Activated naive CD4-positive, alpha-beta T cell treated with anti-CD3 and anti-CD28 coated beads for 36 hours (primary cell): ENCODE data around the gene ANKRD13B. TPM values are rescaled to one million over a fixed set of nuclear protein-coding genes. Genes with fewer than 3 reads are reported as not detected.

ENCODE experiments used
- CTCF ChIA-PET: fragments of 350-600 bp; sonication (Branson Sonifier 250); formaldehyde crosslinking; loops from one replicate; lab custom pipeline; 2021; ENCODE audit warnings: antibody characterized with exemption; lab: Charles Lee
- DNase-seq: peaks from one replicate; pipeline ENCODE4 v3.0.0-alpha.2; 2020
- H3K27ac Mint-ChIP-seq: one replicate; pipeline ENCODE4 v1.8.0; 2021; ENCODE audit warnings: mild to moderate bottlenecking, mixed read lengths
- H3K27me3 Mint-ChIP-seq: one replicate; pipeline ENCODE4 v1.8.0; 2021; ENCODE audit warnings: low read depth, mixed read lengths
- H3K36me3 Mint-ChIP-seq: one replicate; pipeline ENCODE4 v1.8.0; 2021; ENCODE audit warnings: low read depth, mixed read lengths
- H3K4me1 Mint-ChIP-seq: one replicate; pipeline ENCODE4 v1.8.0; 2021; ENCODE audit warnings: low read depth, mixed read lengths
- H3K4me3 Mint-ChIP-seq: one replicate; pipeline ENCODE4 v1.8.0; 2021; ENCODE audit warnings: mild to moderate bottlenecking, moderate library complexity, mixed read lengths
- H3K9me3 Mint-ChIP-seq: one replicate; pipeline ENCODE4 v1.8.0; 2021; ENCODE audit warnings: mixed read lengths
- intact Hi-C: fragments of 100-400 bp; cut with micrococcal nuclease; formaldehyde crosslinking; loops from one replicate; pipeline ENCODE4 v1.15.1; 2023
- total RNA-seq, 2 experiments: library from RNA; stranded (reverse); gene quantifications; one replicate each; pipeline ENCODE4 v1.2.3, GENCODE V29; 2021

The ANKRD13B gene
- total RNA-seq, 2 experiments from 2014 or later: 14.1 to 14.6 TPM

DNA sequence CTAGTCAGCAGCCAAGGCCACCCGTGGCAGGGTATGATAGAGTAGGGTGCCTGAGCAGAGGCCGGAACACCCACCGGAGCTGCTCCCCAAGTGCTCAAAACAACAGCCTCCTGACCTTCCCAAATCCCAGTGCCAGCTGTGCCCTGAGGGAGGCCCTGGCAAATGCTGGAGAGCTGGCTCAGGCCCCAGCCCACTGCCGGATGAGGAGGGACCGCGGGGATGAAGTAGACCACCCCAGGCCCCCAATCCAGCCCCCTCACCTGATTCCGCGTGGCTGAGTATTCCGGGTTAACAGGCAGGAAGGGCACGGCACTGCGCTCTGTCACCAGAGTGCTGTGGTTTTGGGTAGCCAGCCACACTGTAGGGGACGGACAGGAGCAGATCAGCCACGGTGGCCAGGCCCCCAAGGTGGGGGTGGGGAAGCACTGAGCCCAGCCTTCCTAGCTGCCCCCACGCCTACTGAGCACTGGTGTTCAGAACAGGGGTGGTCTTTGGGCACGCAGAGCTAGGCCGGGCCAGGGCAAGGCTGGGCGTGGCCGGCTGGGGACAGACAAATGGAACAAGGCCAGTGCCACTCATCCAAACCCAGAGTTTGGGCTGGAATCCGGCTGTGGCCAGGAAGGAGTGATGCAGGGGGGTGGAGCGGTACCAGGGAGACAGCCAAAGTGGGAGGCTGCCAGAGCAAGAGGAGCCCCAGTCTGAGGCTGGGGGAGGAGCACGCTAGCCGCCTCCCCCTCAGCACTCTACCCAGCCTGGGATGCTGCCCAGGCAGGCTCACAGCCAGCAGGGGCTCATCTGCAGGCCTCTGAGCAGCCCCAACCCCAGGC, 15.3 kb upstream of the ANKRD13B start:
- CTCF ChIA-PET: interaction anchor here (0.8 to 7.7 kb wide), 6 partner anchors 8 to 208 kb away, joined by 3 to 56 read pairs (median 17); partner anchors contain the start of gene ANKRD13B
- no peak for DNase-seq
- Mint-ChIP-seq H3K4me3 (no peak overlapping the region), H3K27ac (no peak overlapping the region), H3K27me3 (no peaks in the 10 kb centered on the region), H3K36me3 (peaks cover 28% of the 10 kb centered on the region), H3K9me3 (peaks cover 2% of the 10 kb centered on the region), H3K4me1 (peaks cover 16% of the 10 kb centered on the region)
- intact Hi-C loops: no loop called here

DNA sequence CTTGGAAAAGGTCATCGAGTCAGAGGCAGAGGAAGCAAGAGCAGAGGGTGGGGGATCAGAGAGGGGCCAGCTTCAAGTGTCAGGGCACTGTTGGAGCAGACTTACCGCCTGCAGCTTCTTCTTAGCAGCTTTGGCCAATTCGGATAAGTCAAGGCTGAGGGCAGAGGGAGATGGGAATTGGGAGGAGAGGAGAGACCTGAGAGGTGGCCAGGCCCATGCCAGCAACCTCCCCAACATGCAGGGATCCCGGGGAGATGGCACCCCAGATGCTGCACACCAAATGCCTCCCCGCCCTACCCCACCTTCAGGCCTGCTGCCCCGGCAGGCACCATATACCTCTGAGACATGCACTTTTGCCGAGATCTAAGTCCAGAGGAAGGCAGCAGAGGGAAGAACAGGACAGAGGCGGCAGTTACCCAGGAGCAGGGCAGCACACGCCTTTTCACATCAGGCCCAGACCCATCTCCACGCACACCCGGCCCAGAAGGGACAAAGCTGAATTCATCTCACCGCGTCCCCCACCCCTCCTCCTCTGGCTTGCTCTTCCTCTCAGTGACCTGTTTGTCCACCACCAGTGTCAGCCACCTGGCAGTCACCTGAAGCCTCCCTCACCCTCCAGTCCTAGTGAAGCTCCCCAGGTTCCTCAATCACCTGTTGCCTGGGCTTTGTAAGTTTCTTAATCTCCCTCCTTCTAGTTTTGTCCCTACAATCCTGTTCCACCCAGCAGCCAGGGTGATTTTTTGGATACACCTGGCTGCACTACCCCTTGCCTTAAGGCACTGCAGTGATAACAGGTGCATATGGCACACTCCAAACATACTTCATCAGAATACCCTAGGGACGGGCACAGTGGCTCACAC, 14.1 kb upstream of the ANKRD13B start:
- Mint-ChIP-seq H3K27ac (no peak overlapping the region), H3K9me3 (peaks cover 2% of the 10 kb centered on the region), H3K36me3 (peaks cover 26% of the 10 kb centered on the region), H3K4me3 (no peak overlapping the region), H3K4me1 (peaks cover 16% of the 10 kb centered on the region), H3K27me3 (no peaks in the 10 kb centered on the region)
- intact Hi-C loops: no loop called here
- CTCF ChIA-PET: interaction anchor here (0.6 to 7.7 kb wide), 11 partner anchors 9 to 633 kb away, joined by 3 to 56 read pairs (median 3); partner anchors contain the start of genes ANKRD13B and TP53I13
- no peak for DNase-seq

DNA sequence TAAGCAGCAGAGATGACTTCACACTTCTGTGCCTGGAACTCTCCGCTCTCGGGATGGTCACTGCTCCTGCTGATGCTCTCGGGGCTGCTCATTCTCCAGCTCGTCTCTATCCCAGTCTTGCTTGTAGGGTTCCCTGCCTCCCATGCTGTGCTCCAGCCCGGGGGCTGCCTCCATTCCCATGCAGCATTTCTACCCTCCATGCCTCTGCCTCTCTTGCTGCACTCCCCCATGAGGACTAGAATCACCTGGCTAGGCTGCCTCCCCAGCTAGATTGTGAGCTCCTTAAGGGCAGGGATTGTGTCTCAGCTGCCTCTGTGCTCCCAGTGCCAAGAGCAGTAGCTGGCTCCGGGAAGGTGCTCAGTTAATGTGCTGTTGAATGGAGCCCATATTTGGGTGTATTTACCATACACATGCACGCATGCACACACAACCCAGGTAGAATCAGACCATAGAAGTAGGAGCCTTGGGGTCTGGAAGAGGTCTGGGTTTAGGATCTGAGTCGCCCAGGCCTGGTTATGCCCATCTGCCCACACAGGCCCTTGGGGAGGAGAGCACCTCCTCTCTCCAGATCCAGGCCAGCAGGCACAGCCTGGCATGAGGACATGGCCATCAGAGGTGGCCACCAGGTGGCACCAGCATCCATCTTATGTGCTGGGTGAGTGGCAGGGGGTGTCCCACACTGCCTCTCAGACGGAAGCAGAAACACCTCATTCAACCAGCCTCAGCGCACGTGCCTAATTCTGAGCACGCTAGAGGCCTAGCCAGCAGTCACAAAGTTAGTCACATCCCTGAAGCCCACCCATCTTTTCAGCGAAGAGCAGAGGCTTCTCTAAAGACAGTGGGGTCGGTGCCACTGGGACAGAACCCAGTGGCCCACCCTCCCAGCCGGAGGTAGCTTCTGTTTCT, 12.8 kb upstream of the ANKRD13B start:
- no peak overlapping the region for H3K4me3 Mint-ChIP-seq

DNA sequence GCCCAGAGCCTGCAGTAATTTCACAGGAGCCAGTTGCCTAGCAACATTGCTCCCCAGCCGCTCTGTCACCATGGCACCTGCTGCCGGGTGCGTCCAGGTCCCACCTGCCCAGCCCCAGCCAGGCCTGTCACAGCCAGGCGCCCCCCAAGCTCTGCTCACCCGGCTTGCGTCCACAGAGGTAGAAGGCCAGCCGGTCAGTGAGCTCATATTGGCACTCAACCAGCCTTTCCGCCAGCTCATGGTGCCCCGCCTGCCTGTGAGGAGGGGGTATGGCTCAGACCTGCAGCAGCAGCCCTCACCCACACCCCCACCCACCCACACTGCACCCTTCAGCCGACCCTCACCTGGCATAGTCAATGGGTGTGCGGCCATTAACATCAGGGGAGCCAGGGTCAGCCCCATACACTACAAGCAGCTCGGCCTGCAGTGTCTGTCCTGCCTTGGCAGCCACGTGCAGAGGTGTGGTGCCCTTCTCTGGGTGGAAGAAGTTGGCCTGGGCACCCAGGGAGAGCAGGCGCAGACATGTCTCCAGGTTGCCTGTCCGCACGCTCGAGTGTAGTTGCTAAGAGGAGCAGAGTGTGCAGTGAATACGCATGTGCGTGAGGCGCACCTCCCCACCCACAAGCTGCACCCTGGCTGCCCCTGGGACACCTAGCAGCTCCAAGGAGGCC, 11.2 kb upstream of the ANKRD13B start:
- H3K4me1 Mint-ChIP-seq: peaks cover 38% of the 10 kb centered on the region
- H3K36me3 Mint-ChIP-seq: peaks cover 26% of the 10 kb centered on the region
- no peak overlapping the region for H3K4me3 Mint-ChIP-seq
- CTCF ChIA-PET: interaction anchor here (1.0 to 7.7 kb wide), 9 partner anchors 9 to 438 kb away, joined by 3 to 56 read pairs (median 6); partner anchors contain the start of gene ANKRD13B
- H3K9me3 Mint-ChIP-seq: peaks cover 2% of the 10 kb centered on the region
- DNase-seq: no peak
- H3K27me3 Mint-ChIP-seq: no peaks in the 10 kb centered on the region
- intact Hi-C loops: no loop called here
- H3K27ac Mint-ChIP-seq: no peak overlapping the region

More for the DNA sequence above, 12.8 kb upstream of the ANKRD13B start:
- DNase-seq: peak; percentile 96
- intact Hi-C loops: loop anchor here (1.0 kb wide), 7 partner anchors 11 to 513 kb away; partner anchors contain the start of gene SSH2
- H3K36me3 Mint-ChIP-seq: peaks cover 26% of the 10 kb centered on the region
- CTCF ChIA-PET: interaction anchor here (0.6 to 7.7 kb wide), 16 partner anchors 8 to 351 kb away, joined by 3 to 56 read pairs (median 3); partner anchors contain the start of genes ANKRD13B and TP53I13
- H3K9me3 Mint-ChIP-seq: peaks cover 2% of the 10 kb centered on the region
- peaks cover 24% of the 10 kb centered on the region for H3K4me1 Mint-ChIP-seq
- peak overlapping the region; percentile 77 for H3K27ac Mint-ChIP-seq
- no peaks in the 10 kb centered on the region for H3K27me3 Mint-ChIP-seq

DNA sequence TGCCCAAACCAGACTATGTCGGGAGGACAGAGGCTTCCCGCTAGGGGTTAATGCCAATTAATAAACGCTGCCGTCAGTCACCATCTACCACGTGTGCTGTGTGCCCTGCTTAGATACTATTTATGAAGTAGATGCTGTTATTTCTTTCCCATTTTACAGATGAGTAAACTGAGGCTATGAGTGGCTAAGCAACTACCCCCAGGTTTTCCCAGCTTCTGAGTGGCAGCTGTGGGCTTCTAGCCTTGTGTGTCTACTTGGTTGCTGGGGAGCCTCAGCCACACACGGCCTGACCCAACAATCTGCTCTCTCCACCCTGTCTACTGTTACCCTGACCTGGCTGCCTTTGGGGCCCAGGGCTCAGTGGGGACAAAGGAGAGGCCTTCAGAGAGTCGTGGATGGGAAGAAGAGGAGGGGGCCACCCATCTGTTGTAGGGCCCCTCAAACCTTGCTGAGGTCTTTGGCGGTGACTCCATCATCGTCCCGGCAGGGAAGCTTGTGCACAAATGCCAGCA, 10.6 kb upstream of the ANKRD13B start:
- H3K27me3 Mint-ChIP-seq: no peaks in the 10 kb centered on the region
- intact Hi-C loops: no loop called here

DNA sequence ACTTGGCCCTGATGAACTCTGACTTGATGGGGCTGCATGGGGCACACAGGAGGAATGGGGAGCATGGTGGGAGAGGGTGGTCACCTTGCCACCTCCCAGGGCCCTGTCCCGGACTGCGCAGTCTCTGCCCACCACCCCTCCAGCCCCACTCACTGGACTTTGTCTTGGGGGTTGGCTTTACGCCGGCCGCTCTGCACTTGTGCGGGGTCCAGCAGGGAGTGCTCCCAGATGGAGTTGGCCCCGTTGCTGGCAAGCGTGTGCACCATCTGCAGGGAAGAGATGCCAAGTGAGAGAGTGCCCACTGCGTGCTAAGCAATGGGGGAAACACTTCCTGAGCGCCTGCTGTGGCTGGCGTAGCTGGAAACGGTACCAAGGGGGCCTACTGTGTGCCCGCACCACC, 10.2 kb upstream of the ANKRD13B start:
- DNase-seq: no peak
- Mint-ChIP-seq H3K27me3 (no peaks in the 10 kb centered on the region), H3K4me3 (no peak overlapping the region), H3K36me3 (peaks cover 23% of the 10 kb centered on the region), H3K4me1 (peaks cover 49% of the 10 kb centered on the region), H3K9me3 (peaks cover 2% of the 10 kb centered on the region), H3K27ac (no peak overlapping the region)
- intact Hi-C loops: no loop called here
- CTCF ChIA-PET: interaction anchor here (1.5 to 7.7 kb wide), 3 partner anchors 10 to 34 kb away, joined by 9 to 56 read pairs (median 29); partner anchors contain the start of gene ANKRD13B

More for the DNA sequence above, 10.6 kb upstream of the ANKRD13B start:
- peaks cover 2% of the 10 kb centered on the region for H3K9me3 Mint-ChIP-seq
- CTCF ChIA-PET: interaction anchor here (1.0 to 7.7 kb wide), 5 partner anchors 9 to 439 kb away, joined by 3 to 56 read pairs (median 28); partner anchors contain the start of gene ANKRD13B
- peaks cover 26% of the 10 kb centered on the region for H3K36me3 Mint-ChIP-seq
- no peak overlapping the region for H3K4me3 Mint-ChIP-seq
- peak overlapping the region; percentile 21 for H3K27ac Mint-ChIP-seq
- no peak for DNase-seq
- peaks cover 44% of the 10 kb centered on the region for H3K4me1 Mint-ChIP-seq

GRCh38 chr17:29583324-29584248, 9.3 kb upstream of the ANKRD13B start:
- Mint-ChIP-seq H3K4me3 (no peak overlapping the region), H3K4me1 (peaks cover 54% of the 10 kb centered on the region), H3K27me3 (no peaks in the 10 kb centered on the region), H3K36me3 (peaks cover 20% of the 10 kb centered on the region), H3K9me3 (peaks cover 2% of the 10 kb centered on the region), H3K27ac (peak overlapping the region; percentile 43)
- intact Hi-C loops: no loop called here
- no peak for DNase-seq
- CTCF ChIA-PET: interaction anchor here (1.2 to 1.5 kb wide), 3 partner anchors 8 to 34 kb away, joined by 4 to 9 read pairs (median 6); no protein-coding TSS in a partner anchor

- no peaks in the 10 kb centered on the region for H3K27me3 Mint-ChIP-seq
- no peak for DNase-seq
- CTCF ChIA-PET: interaction anchor here (1.2 to 1.5 kb wide), 3 partner anchors 9 to 33 kb away, joined by 4 to 9 read pairs (median 6); no protein-coding TSS in a partner anchor
- peak overlapping the region; percentile 77 for H3K27ac Mint-ChIP-seq
- peaks cover 2% of the 10 kb centered on the region for H3K9me3 Mint-ChIP-seq
- intact Hi-C loops: no loop called here
- no peak overlapping the region for H3K4me3 Mint-ChIP-seq
- peaks cover 54% of the 10 kb centered on the region for H3K4me1 Mint-ChIP-seq
- H3K36me3 Mint-ChIP-seq: peaks cover 20% of the 10 kb centered on the region
These were observed 8.4 kb upstream of the ANKRD13B start for GRCh38 chr17:29584452-29585079.

GRCh38 chr17:29585080-29585751, 7.7 kb upstream of the ANKRD13B start:
- peak; percentile 54 for DNase-seq
- Mint-ChIP-seq H3K27me3 (no peaks in the 10 kb centered on the region), H3K4me1 (peaks cover 54% of the 10 kb centered on the region), H3K36me3 (peaks cover 15% of the 10 kb centered on the region), H3K27ac (peak overlapping the region; percentile 77), H3K9me3 (peaks cover 2% of the 10 kb centered on the region), H3K4me3 (peak overlapping the region; percentile 56)
- intact Hi-C loops: no loop called here
- CTCF ChIA-PET: interaction anchor here (0.7 to 1.8 kb wide), 3 partner anchors 28 to 32 kb away, joined by 3 to 7 read pairs (median 5); no protein-coding TSS in a partner anchor
